Trophoblast cell (in vitro differentiated cells and primary cell): ENCODE results near the gene PFDN6.

Experiments
- DNase-seq, 2 donors: peaks; one replicate each; pipeline ENCODE4 v3.0.0-alpha.2; 2016
- H2AFZ ChIP-seq: 2 replicates; pipeline ENCODE4 v1.6.1; 2013; ENCODE audit warnings: low read length, moderate library complexity, mild to moderate bottlenecking; ENCODE audit not compliant: insufficient read depth, poor library complexity
- H2AK5ac ChIP-seq: 2 replicates; pipeline ENCODE4 v1.6.1; 2013; ENCODE audit warnings: mild to moderate bottlenecking, low read length
- H2BK120ac ChIP-seq: 2 replicates; pipeline ENCODE4 v1.6.1; 2013; ENCODE audit warnings: low read length, mild to moderate bottlenecking, moderate library complexity; ENCODE audit not compliant: insufficient read depth, poor library complexity
- H2BK12ac ChIP-seq: 2 replicates; pipeline ENCODE4 v1.6.1; 2013; ENCODE audit warnings: mild to moderate bottlenecking, low read length, moderate library complexity
- H2BK5ac ChIP-seq: 2 replicates; pipeline ENCODE4 v1.6.1; 2013; ENCODE audit warnings: low read length, low read depth, moderate library complexity, mild to moderate bottlenecking; ENCODE audit not compliant: poor library complexity
- H3K14ac ChIP-seq: 2 replicates; pipeline ENCODE4 v1.6.1; 2013; ENCODE audit warnings: mild to moderate bottlenecking, low read length
- H3K18ac ChIP-seq: 2 replicates; pipeline ENCODE4 v1.6.1; 2013; ENCODE audit warnings: mild to moderate bottlenecking, low read length
- H3K23ac ChIP-seq: 2 replicates; pipeline ENCODE4 v1.6.1; 2013; ENCODE audit warnings: low read length
- H3K27ac ChIP-seq: 2 replicates; pipeline ENCODE4 v1.5.1; 2013; ENCODE audit warnings: low read depth, mild to moderate bottlenecking, inconsistent platforms, low read length, moderate library complexity
- H3K27me3 ChIP-seq: 2 replicates; pipeline ENCODE4 v1.6.1; 2013; ENCODE audit warnings: inconsistent platforms, mild to moderate bottlenecking, low read length, moderate library complexity; ENCODE audit not compliant: insufficient read depth
- H3K36me3 ChIP-seq, 2 experiments: 1 replicate in 1 of 2; 2 replicates in 1 of 2; pipeline ENCODE4 v1.6.1; 2013; ENCODE audit warnings: low read length in 2 of 2, mild to moderate bottlenecking in 2 of 2, moderate library complexity in 1 of 2; ENCODE audit not compliant: insufficient read depth in 2 of 2, control insufficient read depth in 1 of 2
- H3K4ac ChIP-seq: 2 replicates; pipeline ENCODE4 v1.6.1; 2013; ENCODE audit warnings: low read depth, mild to moderate bottlenecking, low read length, moderate library complexity
- H3K4me1 ChIP-seq, 2 experiments: 1 replicate in 1 of 2; 2 replicates in 1 of 2; pipeline ENCODE4 v1.6.1; 2013; ENCODE audit warnings: low read length in 2 of 2, mild to moderate bottlenecking in 2 of 2, moderate library complexity in 1 of 2; ENCODE audit not compliant: insufficient read depth in 2 of 2, control insufficient read depth in 1 of 2
- H3K4me2 ChIP-seq: 2 replicates; pipeline ENCODE4 v1.6.1; 2013; ENCODE audit warnings: inconsistent platforms, mild to moderate bottlenecking, low read length, moderate library complexity
- H3K4me3 ChIP-seq: 2 replicates; pipeline ENCODE4 v1.5.1; 2013; ENCODE audit warnings: mild to moderate bottlenecking, low read depth, low read length, inconsistent platforms
- H3K79me1 ChIP-seq: one replicate; pipeline ENCODE4 v1.6.1; 2013; ENCODE audit warnings: low read length
- H3K79me2 ChIP-seq: 2 replicates; pipeline ENCODE4 v1.6.1; 2013; ENCODE audit warnings: low read length, mild to moderate bottlenecking; ENCODE audit not compliant: control insufficient read depth, insufficient read depth, poor library complexity
- H3K9ac ChIP-seq: 2 replicates; pipeline ENCODE4 v1.6.1; 2013; ENCODE audit warnings: mild to moderate bottlenecking, low read length
- H3K9me3 ChIP-seq: 2 replicates; pipeline ENCODE4 v1.6.1; 2013; ENCODE audit warnings: low read depth, mild to moderate bottlenecking, control low read depth, inconsistent platforms, low read length; ENCODE audit not compliant: insufficient read depth
- H4K12ac ChIP-seq: 2 replicates; pipeline ENCODE4 v1.6.1; 2013; ENCODE audit warnings: low read depth, mild to moderate bottlenecking, low read length, moderate library complexity
- H4K8ac ChIP-seq: 2 replicates; pipeline ENCODE4 v1.6.1; 2013; ENCODE audit warnings: low read depth, mild to moderate bottlenecking, low read length, moderate library complexity
- H4K91ac ChIP-seq: one replicate; pipeline ENCODE4 v1.6.1; 2013; ENCODE audit warnings: low read depth, mild to moderate bottlenecking, low read length, moderate library complexity
- whole genome bisulfite sequencing: extraction: QIAGEN DNeasy Blood & Tissue Kit; methylation state at CpG from one replicate; pipeline ENCODE4 v1.1.7; 2013; ENCODE audit warnings: missing lambda C conversion rate; ENCODE audit not compliant: insufficient read length, insufficient coverage; ENCODE audit errors: extremely low coverage; 5-methylcytosine and 5-hydroxymethylcytosine counted together

PFDN6 gene

GRCh38 chr6:33319939-33320314 is 30.5 kb downstream of the PFDN6 start:
- peak overlapping the region; percentile 5 for H2BK120ac ChIP-seq
- peaks cover 11% of the 10 kb centered on the region for H3K79me1 ChIP-seq
- H4K8ac ChIP-seq = no peak overlapping the region
- no peak overlapping the region for H2BK5ac ChIP-seq
- H3K4me1 ChIP-seq = peaks cover 21 to 29% of the 10 kb centered on the region in 2 experiments
- peak overlapping the region; percentile 48 for H4K91ac ChIP-seq
- H3K36me3 ChIP-seq = peaks cover 35 to 38% of the 10 kb centered on the region in 2 experiments
- no peak for DNase-seq
- H3K4ac ChIP-seq = peak overlapping the region; percentile 12
- no CpG with 5 or more reads among the region's 3 CpGs for WGBS
- H3K79me2 ChIP-seq = peaks cover 10% of the 10 kb centered on the region
- H2AK5ac ChIP-seq = no peak overlapping the region
- no peak overlapping the region for H3K4me3 ChIP-seq
- no peaks in the 10 kb centered on the region for H3K9me3 ChIP-seq
- H3K23ac ChIP-seq = no peak overlapping the region
- H3K4me2 ChIP-seq = peak overlapping the region; percentile 14
- no peak overlapping the region for H2BK12ac ChIP-seq
- H3K9ac ChIP-seq = no peak overlapping the region
- no peak overlapping the region for H4K12ac ChIP-seq
- no peak overlapping the region for H2AFZ ChIP-seq
- no peak overlapping the region for H3K14ac ChIP-seq
- H3K27ac ChIP-seq = peak overlapping the region; percentile 43
- H3K18ac ChIP-seq = peak overlapping the region; percentile 20
- H3K27me3 ChIP-seq = no peaks in the 10 kb centered on the region

GRCh38 chr6:33320315-33321181 is 31.1 kb downstream of the PFDN6 start:
- Histone ChIP-seq H3K4me1 (peaks cover 20 to 27% of the 10 kb centered on the region in 2 experiments), H4K8ac (no peak overlapping the region), H4K91ac (peak overlapping the region; percentile 48), H4K12ac (no peak overlapping the region), H3K4ac (peak overlapping the region; percentile 12), H3K27me3 (no peaks in the 10 kb centered on the region), H2AK5ac (no peak overlapping the region), H3K27ac (peak overlapping the region; percentile 43), H3K4me2 (peak overlapping the region; percentile 14), H2AFZ (no peak overlapping the region), H2BK5ac (no peak overlapping the region), H3K79me1 (peaks cover 11% of the 10 kb centered on the region), H3K4me3 (no peak overlapping the region), H3K9me3 (no peaks in the 10 kb centered on the region), H3K79me2 (peaks cover 10% of the 10 kb centered on the region), H2BK120ac (peak overlapping the region; percentile 5), H3K23ac (no peak overlapping the region), H3K9ac (no peak overlapping the region), H2BK12ac (no peak overlapping the region), H3K36me3 (peaks cover 35 to 38% of the 10 kb centered on the region in 2 experiments), H3K18ac (peak overlapping the region; percentile 20), H3K14ac (no peak overlapping the region)
- DNase-seq = peak; percentile 85 to 93
- no CpG with 5 or more reads among the region's 32 CpGs for WGBS

- peaks cover 30 to 33% of the 10 kb centered on the region in 2 experiments for H3K36me3 ChIP-seq
- peaks cover 11% of the 10 kb centered on the region for H3K79me1 ChIP-seq
- no peak overlapping the region for H3K27ac ChIP-seq
- H3K23ac ChIP-seq = no peak overlapping the region
- no peak overlapping the region for H3K4ac ChIP-seq
- H3K9me3 ChIP-seq = no peaks in the 10 kb centered on the region
- WGBS = no CpG with 5 or more reads among the region's 9 CpGs
- H3K4me2 ChIP-seq = no peak overlapping the region
- no peak for DNase-seq
- no peak overlapping the region for H4K12ac ChIP-seq
- no peak overlapping the region for H4K8ac ChIP-seq
- peaks cover 10% of the 10 kb centered on the region for H3K79me2 ChIP-seq
- H2AK5ac ChIP-seq = no peak overlapping the region
- H3K4me1 ChIP-seq = peaks cover 20 to 27% of the 10 kb centered on the region in 2 experiments
- no peak overlapping the region for H2BK12ac ChIP-seq
- no peak overlapping the region for H3K9ac ChIP-seq
- H3K27me3 ChIP-seq = no peaks in the 10 kb centered on the region
- H3K4me3 ChIP-seq = no peak overlapping the region
- H3K18ac ChIP-seq = no peak overlapping the region
- H3K14ac ChIP-seq = no peak overlapping the region
- no peak overlapping the region for H2BK120ac ChIP-seq
- no peak overlapping the region for H2BK5ac ChIP-seq
- H2AFZ ChIP-seq = no peak overlapping the region
- no peak overlapping the region for H4K91ac ChIP-seq
These were observed 31.8 kb downstream of the PFDN6 start for GRCh38 chr6:33321227-33321626.

- H3K9me3 ChIP-seq = no peaks in the 10 kb centered on the region
- peaks cover 20 to 23% of the 10 kb centered on the region in 2 experiments for H3K4me1 ChIP-seq
- H3K27ac ChIP-seq = no peak overlapping the region
- H3K4me2 ChIP-seq = peak overlapping the region; percentile 80
- H2BK5ac ChIP-seq = no peak overlapping the region
- no peak overlapping the region for H3K4ac ChIP-seq
- no peak overlapping the region for H2BK120ac ChIP-seq
- no peak overlapping the region for H3K4me3 ChIP-seq
- no peak overlapping the region for H3K18ac ChIP-seq
- H2AFZ ChIP-seq = peak overlapping the region; percentile 40
- peaks cover 8% of the 10 kb centered on the region for H3K79me2 ChIP-seq
- peaks cover 25 to 28% of the 10 kb centered on the region in 2 experiments for H3K36me3 ChIP-seq
- H4K91ac ChIP-seq = no peak overlapping the region
- no peaks in the 10 kb centered on the region for H3K27me3 ChIP-seq
- H2AK5ac ChIP-seq = no peak overlapping the region
- H3K23ac ChIP-seq = no peak overlapping the region
- peaks cover 8% of the 10 kb centered on the region for H3K79me1 ChIP-seq
- no peak overlapping the region for H4K12ac ChIP-seq
- H4K8ac ChIP-seq = no peak overlapping the region
- DNase-seq = no peak
- H3K14ac ChIP-seq = no peak overlapping the region
- H3K9ac ChIP-seq = no peak overlapping the region
- whole genome bisulfite sequencing = no CpG with 5 or more reads among the region's 12 CpGs
- no peak overlapping the region for H2BK12ac ChIP-seq
These were observed 34.2 kb downstream of the PFDN6 start for GRCh38 chr6:33323623-33323948.
